SK-N-MC (cell line): ENCODE data around the gene ROCK1.

Experiments used
- EZH2 ChIP-seq: fragments of 200-600 bp; sonication (generic); IDR thresholded peaks from one replicate; pipeline ENCODE4 v1.6.1; 2017; ENCODE audit warnings: antibody characterized with exemption
- POLR2AphosphoS5 ChIP-seq: IDR thresholded peaks from 2 replicates; pipeline ENCODE4 v1.6.1; 2012; ENCODE audit warnings: mild to moderate bottlenecking, low read depth, low read length, borderline replicate concordance

GRCh38 chr18:21064347-21064746 lies 47.3 kb downstream of the ROCK1 start:
- no peak for TF ChIP-seq POLR2AphosphoS5
- TF ChIP-seq EZH2 = no peak
